HG03558 (cell line): ENCODE measurements around the gene TPCN2.

Experiments
- ATAC-seq: cut with Tn5 transposase; IDR thresholded peaks from one replicate; pipeline ENCODE4 v1.9.1; 2021; ENCODE audit warnings: moderate number of reproducible peaks; ENCODE audit not compliant: unreplicated experiment; ENCODE audit errors: extremely low read depth

TPCN2 gene

GRCh38 chr11:69106031-69106811 is 57.5 kb downstream of the TPCN2 start:
- ATAC-seq: no peak

GRCh38 chr11:69107413-69107812 is 58.7 kb downstream of the TPCN2 start:
- ATAC-seq: no peak

- no peak for ATAC-seq
These were observed 59.3 kb downstream of the TPCN2 start for GRCh38 chr11:69108030-69108429.

- ATAC-seq: no peak
These were observed 59.8 kb downstream of the TPCN2 start for GRCh38 chr11:69108559-69108958.

GRCh38 chr11:69109101-69109500 is 60.4 kb downstream of the TPCN2 start:
- no peak for ATAC-seq

GRCh38 chr11:69110451-69110850 is 61.7 kb downstream of the TPCN2 start:
- no peak for ATAC-seq

GRCh38 chr11:69111624-69112542 is 63.2 kb downstream of the TPCN2 start:
- no peak for ATAC-seq

GRCh38 chr11:69113226-69113625 is 64.5 kb downstream of the TPCN2 start:
- ATAC-seq: no peak

- no peak for ATAC-seq
These were observed 65.1 kb downstream of the TPCN2 start for GRCh38 chr11:69113646-69114340.

GRCh38 chr11:69114362-69114761 is 65.6 kb downstream of the TPCN2 start:
- no peak for ATAC-seq

- ATAC-seq: no peak
These were observed 66.2 kb downstream of the TPCN2 start for GRCh38 chr11:69114811-69115523.

GRCh38 chr11:69115586-69116560 is 67.1 kb downstream of the TPCN2 start:
- no peak for ATAC-seq

GRCh38 chr11:69116671-69117070 is 67.9 kb downstream of the TPCN2 start:
- no peak for ATAC-seq

GRCh38 chr11:69119190-69119589 is 70.5 kb downstream of the TPCN2 start:
- ATAC-seq: no peak

- ATAC-seq: no peak
These were observed 71.6 kb downstream of the TPCN2 start for GRCh38 chr11:69120096-69120875.

GRCh38 chr11:69121021-69121420 is 72.3 kb downstream of the TPCN2 start:
- ATAC-seq: no peak

- ATAC-seq: no peak
These were observed 73.0 kb downstream of the TPCN2 start for GRCh38 chr11:69121621-69122325.

GRCh38 chr11:69122326-69122629 is 73.5 kb downstream of the TPCN2 start:
- no peak for ATAC-seq
